KMS-11 (cell line): Measurements from ENCODE around the gene MSI2.

Experiments
- H2AFZ ChIP-seq: fragments of 200-600 bp; sonication (generic); 2 replicates; pipeline ENCODE4 v1.6.1; 2016; ENCODE audit warnings: antibody characterized with exemption, mixed run types, low read depth
- H3K27ac ChIP-seq: fragments of 200-600 bp; sonication (generic); 2 replicates; pipeline ENCODE4 v1.6.1; 2016; ENCODE audit warnings: mild to moderate bottlenecking, mixed run types
- H3K27me3 ChIP-seq: fragments of 200-600 bp; sonication (generic); 2 replicates; pipeline ENCODE4 v1.6.1; 2017; ENCODE audit warnings: mild to moderate bottlenecking, low read depth, mixed run types, moderate library complexity; ENCODE audit not compliant: insufficient read depth
- H3K36me3 ChIP-seq: fragments of 200-600 bp; sonication (generic); 2 replicates; pipeline ENCODE4 v1.6.1; 2017; ENCODE audit warnings: mild to moderate bottlenecking, mixed run types; ENCODE audit not compliant: insufficient read depth
- H3K4me1 ChIP-seq: fragments of 200-600 bp; sonication (generic); 2 replicates; pipeline ENCODE4 v1.6.1; 2016; ENCODE audit warnings: mild to moderate bottlenecking, low read depth, mixed run types; ENCODE audit not compliant: poor library complexity, severe bottlenecking
- H3K4me2 ChIP-seq: fragments of 200-600 bp; sonication (generic); 2 replicates; pipeline ENCODE4 v1.7.0; 2016; ENCODE audit warnings: mild to moderate bottlenecking, mixed run types
- H3K4me3 ChIP-seq: fragments of 200-600 bp; sonication (generic); IDR thresholded peaks from 2 replicates; pipeline ENCODE4 v1.6.1; 2017; ENCODE audit warnings: low read depth, low read length, mixed read lengths; ENCODE audit not compliant: insufficient read depth
- H3K79me2 ChIP-seq: fragments of 200-600 bp; sonication (generic); 2 replicates; pipeline ENCODE4 v1.6.1; 2016; ENCODE audit warnings: low read depth, mixed run types; ENCODE audit not compliant: insufficient read depth
- H3K9ac ChIP-seq: fragments of 200-600 bp; sonication (generic); 2 replicates; pipeline ENCODE4 v1.6.1; 2016; ENCODE audit warnings: mild to moderate bottlenecking, mixed run types
- H4K20me1 ChIP-seq: fragments of 200-600 bp; sonication (generic); 2 replicates; pipeline ENCODE4 v1.6.1; 2016; ENCODE audit warnings: mild to moderate bottlenecking, mixed run types; ENCODE audit not compliant: insufficient read depth
- CTCF ChIP-seq: fragments of 200-600 bp; sonication (generic); conservative IDR thresholded peaks from 2 replicates; pipeline ENCODE4 v1.6.1; 2017; ENCODE audit warnings: low read depth, mild to moderate bottlenecking, antibody characterized with exemption, low read length, moderate library complexity, mixed read lengths

Gene MSI2

DNA sequence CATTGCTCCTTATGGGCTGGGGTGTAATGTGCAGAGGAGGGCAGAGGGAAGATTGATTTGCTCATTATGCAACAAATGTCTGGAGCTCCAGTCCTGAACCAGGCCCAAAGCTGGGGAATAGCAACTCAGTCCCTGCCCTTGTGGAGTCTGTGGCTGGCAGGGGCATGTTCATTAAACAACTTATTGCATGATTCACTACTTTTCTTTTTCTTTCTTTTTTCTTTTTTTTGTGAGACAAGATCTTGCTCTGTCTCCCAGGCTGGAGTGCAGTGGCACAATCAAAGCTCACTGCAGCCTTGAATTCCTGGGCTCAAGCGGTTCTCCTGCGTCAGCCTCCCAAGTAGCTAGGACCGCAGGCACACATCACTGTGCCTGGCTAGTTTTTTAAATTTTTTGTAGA is 23.1 kb downstream of the MSI2 start:
- Histone ChIP-seq H3K79me2 (peaks cover 66% of the 10 kb centered on the region), H3K4me3 (no peak overlapping the region)

DNA sequence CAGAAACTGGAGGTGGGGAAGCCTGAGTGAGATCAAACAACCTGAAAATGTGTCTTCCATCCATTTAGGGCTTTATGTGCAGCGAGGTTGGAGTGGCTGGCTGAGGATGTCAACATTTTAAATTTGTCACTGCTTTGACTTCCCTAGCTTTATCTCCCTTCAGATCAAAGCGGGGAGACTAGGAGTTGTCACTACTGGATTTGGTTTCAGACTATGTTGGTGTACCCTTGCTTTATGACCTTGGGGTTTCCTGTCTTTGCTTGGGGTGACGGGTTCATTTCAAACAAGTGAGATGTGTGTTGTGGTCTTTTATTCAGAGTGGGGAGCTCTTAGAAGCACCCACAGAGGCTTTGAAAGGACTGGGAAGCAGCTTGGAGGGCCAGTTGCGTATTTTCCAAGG is 25.6 kb downstream of the MSI2 start:
- Histone ChIP-seq H3K79me2 (peaks cover 75% of the 10 kb centered on the region), H3K36me3 (no peaks in the 10 kb centered on the region), H3K9ac (no peak overlapping the region), H2AFZ (no peak overlapping the region), H4K20me1 (no peaks in the 10 kb centered on the region), H3K27ac (no peak overlapping the region), H3K4me3 (no peak overlapping the region), H3K4me2 (peak overlapping the region; percentile 4; the same call in 1 of the 2 replicates), H3K27me3 (no peaks in the 10 kb centered on the region), H3K4me1 (peaks cover 77% of the 10 kb centered on the region)
- no peak for TF ChIP-seq CTCF

More for the DNA sequence above, 23.1 kb downstream of the MSI2 start:
- H3K27me3 ChIP-seq, result no peaks in the 10 kb centered on the region
- no peaks in the 10 kb centered on the region for H3K36me3 ChIP-seq
- TF ChIP-seq CTCF, result no peak
- peaks cover 54% of the 10 kb centered on the region for H3K4me1 ChIP-seq
- H3K4me2 ChIP-seq, result no peak overlapping the region
- H3K27ac ChIP-seq, result no peak overlapping the region
- no peak overlapping the region for H2AFZ ChIP-seq
- H3K9ac ChIP-seq, result no peak overlapping the region
- no peaks in the 10 kb centered on the region for H4K20me1 ChIP-seq

DNA sequence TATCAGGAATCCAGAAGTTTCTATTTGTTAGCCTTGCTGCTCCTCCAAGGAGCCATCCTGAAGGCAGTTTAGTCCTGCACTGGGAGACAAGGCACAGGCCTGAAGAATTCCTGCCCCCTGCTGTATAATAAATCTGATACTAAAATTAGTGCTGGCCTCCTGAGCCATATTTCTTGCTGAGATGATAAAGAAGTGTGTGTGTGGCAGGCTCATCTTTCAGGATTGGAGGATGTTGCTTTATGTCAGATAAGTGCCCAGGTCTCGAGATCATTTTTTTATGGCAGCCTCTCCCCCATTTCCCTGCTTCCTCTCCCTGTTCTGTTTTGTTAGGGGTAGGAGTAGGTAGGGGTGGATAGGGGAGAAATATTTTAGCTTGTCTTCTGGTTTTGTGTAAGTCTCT is 26.0 kb downstream of the MSI2 start:
- no peak overlapping the region for H3K27ac ChIP-seq
- peaks cover 78% of the 10 kb centered on the region for H3K79me2 ChIP-seq
- H3K27me3 ChIP-seq, result no peaks in the 10 kb centered on the region
- peak overlapping the region; percentile 4; the same call in 1 of the 2 replicates for H3K4me2 ChIP-seq
- TF ChIP-seq CTCF, result no peak
- no peak overlapping the region for H3K9ac ChIP-seq
- no peaks in the 10 kb centered on the region for H4K20me1 ChIP-seq
- no peaks in the 10 kb centered on the region for H3K36me3 ChIP-seq
- H3K4me3 ChIP-seq, result no peak overlapping the region
- peaks cover 80% of the 10 kb centered on the region for H3K4me1 ChIP-seq
- no peak overlapping the region for H2AFZ ChIP-seq

GRCh38 chr17:57283203-57283971 is 27.1 kb downstream of the MSI2 start:
- Histone ChIP-seq H3K27ac (peak overlapping the region; percentile 77; the same call in 1 of the 2 replicates), H3K9ac (peak overlapping the region; percentile 26; the same call in 1 of the 2 replicates), H3K27me3 (no peaks in the 10 kb centered on the region), H2AFZ (no peak overlapping the region), H3K4me3 (no peak overlapping the region), H3K36me3 (no peaks in the 10 kb centered on the region), H3K4me2 (peak overlapping the region; percentile 61; the same call in 1 of the 2 replicates), H3K79me2 (peaks cover 78% of the 10 kb centered on the region), H4K20me1 (no peaks in the 10 kb centered on the region; the same call in 1 of the 2 replicates), H3K4me1 (peaks cover 86% of the 10 kb centered on the region)
- TF ChIP-seq CTCF, result no peak
